MV-4-11 (cell line): ENCODE results near the gene NKAIN2.

ENCODE experiments used
- DNase-seq: peaks from one replicate; lab custom pipeline; 2025; lab: John Stamatoyannopoulos, UW

NKAIN2 gene

GRCh38 chr6:124029567-124029966 lies 225.9 kb downstream of the NKAIN2 start:
- DNase-seq, result no peak

DNA sequence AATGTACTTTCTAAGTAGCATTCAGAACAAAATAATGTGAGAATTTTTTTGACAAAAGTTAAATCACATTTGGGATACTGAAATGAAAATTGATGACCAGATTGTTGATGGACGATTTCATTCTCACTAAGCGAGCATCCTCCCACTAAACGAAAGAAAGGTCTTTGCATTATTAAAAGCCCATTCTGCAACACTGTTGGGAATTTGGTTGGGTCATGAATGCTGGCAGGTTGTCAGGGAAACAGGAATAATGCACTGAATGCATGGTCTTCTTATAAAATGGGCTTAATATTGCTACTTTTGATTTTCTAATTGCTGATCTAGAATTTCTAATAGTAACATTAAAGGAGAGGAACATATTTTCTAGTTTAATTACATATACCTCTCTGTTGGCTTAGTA lies 229.8 kb downstream of the NKAIN2 start:
- DNase-seq, result no peak

DNA sequence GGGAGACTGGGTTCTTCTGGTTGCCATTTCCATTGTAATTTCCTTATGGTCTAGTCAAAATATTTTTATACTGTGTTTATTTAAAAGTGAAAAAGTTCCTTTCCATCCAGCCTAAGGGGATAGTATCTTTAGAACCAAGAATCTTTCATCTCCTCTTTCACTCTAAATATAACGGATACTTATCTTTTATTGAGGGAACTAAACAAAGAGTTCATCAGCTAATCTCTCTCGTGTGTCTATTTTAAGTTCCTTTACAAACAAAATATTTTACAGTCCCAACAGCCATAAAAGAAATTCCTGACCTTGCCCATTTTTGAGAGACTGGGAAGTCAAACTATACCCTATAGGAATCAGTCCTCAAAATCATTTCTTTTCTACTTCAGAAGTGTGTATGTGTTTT lies 232.7 kb downstream of the NKAIN2 start:
- no peak for DNase-seq

GRCh38 chr6:124040655-124041054 lies 237.0 kb downstream of the NKAIN2 start:
- no peak for DNase-seq

GRCh38 chr6:124052120-124052519 lies 248.5 kb downstream of the NKAIN2 start:
- DNase-seq, result no peak

- no peak for DNase-seq
These were observed 249.7 kb downstream of the NKAIN2 start for GRCh38 chr6:124053315-124053714.

GRCh38 chr6:124054034-124054433 lies 250.4 kb downstream of the NKAIN2 start:
- no peak for DNase-seq

- DNase-seq, result no peak
These were observed 251.7 kb downstream of the NKAIN2 start for GRCh38 chr6:124055395-124055794.

- no peak for DNase-seq
These were observed 252.3 kb downstream of the NKAIN2 start for GRCh38 chr6:124055963-124056362.

DNA sequence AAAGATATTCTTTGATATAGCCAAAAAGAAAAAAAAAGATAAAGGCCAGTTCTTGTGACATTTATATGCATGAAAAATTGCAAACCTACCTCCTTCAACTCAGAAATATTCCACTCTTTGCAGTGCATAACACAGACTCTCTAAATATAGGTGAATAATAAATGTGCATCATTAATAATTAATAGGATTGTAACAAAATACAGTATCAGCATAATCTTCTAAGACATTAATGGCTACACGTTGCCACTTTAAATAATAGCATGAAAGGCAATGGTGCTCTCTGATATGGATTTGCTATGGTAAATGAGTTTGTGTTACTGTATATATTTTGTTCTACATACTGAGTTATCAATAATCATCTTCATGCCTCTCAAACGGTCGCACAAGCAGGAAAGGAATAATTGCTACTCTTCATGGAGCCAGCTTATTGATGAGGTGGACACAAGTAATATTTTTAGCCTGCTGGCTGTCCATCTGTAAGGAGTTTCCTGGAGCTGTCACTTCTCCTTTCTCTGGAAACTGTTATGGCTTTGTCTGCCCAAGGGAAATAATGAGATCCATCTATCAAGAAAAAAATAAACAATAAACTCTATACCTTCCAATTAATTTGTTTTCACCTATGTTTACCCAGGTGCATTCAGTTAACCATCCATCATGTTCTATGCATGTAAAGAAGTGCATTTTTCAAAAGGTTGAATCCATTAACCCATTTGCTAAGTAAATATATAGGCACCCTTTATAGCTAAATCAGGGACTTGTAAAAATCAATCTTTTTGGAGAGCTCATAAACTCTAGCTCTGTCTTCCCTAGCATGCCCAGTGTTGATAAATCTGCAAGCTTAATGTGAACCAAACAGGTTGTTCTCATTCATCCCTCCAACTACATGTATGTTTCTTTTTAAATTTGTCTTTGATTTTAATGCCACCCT lies 253.0 kb downstream of the NKAIN2 start:
- DNase-seq, result no peak

GRCh38 chr6:124057461-124057860 lies 253.8 kb downstream of the NKAIN2 start:
- DNase-seq, result no peak

GRCh38 chr6:124064317-124065113 lies 260.9 kb downstream of the NKAIN2 start:
- DNase-seq, result no peak

DNA sequence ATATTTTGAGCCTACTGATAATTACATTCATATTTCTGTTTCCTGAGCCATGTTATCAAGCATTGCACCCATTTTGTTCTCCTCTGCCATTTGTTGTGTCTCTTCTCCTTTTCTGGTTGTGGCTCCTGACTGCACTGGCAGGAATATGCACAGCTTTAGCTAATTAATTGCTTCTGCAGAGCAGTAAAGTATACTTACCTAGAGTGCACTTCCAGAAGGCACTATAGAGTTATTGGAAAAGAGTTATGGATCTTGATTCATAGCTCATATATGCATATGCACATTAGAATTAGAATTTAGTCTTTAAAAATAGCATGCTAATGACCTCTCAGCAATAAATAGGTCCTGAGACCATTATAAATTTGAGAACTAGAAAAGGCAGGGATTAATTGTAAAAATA lies 262.6 kb downstream of the NKAIN2 start:
- no peak for DNase-seq

DNA sequence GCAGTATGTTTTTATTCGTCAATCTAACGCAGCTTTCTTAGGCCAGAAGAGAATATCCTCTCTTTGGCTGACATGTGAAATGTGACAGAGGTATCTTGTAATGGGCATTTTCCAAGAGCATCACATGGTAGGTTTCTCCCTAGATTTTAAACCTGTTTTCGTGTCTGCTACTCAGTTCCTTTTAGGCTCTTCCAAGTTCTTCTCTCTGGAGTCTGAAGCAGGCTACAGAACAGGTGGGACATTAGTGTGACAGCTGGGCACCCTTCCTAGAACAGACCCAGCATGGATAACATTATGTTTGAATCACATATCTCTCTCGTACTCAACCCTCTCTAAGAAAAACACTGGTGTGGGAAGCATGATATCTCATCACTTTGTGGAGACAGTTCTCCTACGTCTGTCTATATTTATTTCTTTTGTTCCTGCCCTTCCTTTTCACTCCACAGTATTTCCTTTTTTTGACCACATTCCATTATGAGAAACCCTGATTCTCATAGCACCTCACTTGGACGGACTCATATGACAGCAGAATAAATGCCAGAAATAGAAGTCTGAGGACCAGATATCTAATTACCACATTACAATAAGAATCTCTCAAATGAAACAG lies 263.4 kb downstream of the NKAIN2 start:
- DNase-seq, result no peak

DNA sequence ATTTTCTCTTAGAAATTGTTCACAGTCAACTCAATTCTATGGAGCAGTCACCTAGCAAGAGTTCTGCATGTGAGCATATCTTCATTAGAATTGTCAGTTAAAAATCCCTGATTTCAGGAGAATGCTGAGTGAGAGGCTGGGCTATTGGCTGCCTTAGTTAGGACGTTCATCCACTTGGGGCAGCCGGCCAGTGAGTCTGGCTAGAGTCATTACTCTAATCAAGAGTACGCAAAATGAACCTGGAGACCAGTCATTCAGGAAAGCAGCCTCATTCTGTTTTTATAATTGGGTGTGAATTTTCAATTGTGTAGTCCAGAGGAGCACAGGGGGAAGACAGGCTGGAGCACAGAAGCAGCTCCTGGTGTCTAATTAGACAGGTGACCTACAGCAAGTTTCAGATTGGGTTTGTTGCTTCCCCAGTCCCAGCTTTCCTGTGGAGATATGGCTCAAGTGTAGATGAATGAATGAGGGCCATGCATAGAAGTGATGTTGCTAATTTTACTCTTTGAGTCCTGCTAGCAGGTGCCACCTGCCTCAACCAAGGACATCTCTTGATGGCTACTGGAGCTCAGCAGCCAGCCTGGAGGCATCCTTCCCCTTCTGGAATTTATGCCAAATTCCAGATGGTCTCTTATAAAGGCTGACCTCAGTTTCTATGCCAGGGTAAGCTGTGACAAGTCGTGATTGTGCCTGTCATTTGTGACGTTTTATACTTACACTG lies 265.7 kb downstream of the NKAIN2 start:
- DNase-seq, result no peak

DNA sequence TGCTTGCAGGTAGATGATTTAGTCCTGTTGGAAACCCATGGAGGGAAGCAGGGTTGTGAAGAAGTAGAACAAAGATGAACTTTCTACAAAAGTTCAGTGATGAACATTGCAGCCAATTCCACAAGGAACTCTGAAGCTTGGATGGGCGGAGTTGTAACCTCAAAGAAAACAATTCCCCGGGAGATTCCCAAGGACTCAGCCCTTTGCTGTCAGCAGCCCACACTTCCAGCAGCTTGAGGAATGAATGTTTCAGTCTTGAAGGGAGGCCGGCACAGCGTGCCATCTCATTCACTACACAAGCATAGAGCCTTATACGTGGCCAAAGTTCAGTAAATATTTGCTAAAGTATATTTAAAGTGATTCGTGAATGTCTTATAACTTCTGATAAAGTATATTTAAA lies 269.4 kb downstream of the NKAIN2 start:
- no peak for DNase-seq

DNA sequence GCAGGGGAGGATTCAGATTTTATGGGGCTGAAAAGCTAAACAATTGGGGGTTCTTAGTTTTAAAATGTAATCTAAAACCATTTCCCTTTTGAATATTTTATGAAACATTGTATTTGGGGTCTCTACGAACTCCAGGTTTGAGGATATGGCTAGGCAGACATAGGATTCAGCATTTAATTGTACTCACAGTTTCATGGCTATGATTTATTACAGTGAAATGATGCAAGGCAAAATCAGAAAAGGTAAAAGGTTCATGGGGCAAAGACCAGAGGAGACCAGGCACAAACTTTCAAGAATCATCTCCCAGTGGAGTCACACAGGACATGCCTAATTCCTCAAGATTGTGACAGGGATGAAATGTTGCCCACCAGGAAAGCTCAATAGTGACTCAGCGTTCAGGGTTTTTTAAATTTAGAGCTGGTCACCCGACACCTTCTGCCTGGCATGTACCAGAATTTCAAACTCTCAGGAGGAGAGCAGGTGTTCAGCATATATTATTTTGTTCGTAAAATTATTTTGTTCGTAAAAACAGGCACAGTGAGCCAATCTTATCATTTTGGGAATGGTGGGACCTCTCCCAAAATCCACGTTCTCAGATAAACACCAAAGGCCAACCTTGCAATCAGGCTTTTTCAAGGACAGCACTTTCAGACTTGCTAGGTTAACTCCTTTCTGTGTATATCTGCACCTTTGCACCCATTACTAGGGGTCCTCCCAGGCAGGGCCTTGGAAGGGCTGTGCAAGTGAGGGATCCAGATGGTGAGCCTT lies 270.3 kb downstream of the NKAIN2 start:
- DNase-seq, result no peak

DNA sequence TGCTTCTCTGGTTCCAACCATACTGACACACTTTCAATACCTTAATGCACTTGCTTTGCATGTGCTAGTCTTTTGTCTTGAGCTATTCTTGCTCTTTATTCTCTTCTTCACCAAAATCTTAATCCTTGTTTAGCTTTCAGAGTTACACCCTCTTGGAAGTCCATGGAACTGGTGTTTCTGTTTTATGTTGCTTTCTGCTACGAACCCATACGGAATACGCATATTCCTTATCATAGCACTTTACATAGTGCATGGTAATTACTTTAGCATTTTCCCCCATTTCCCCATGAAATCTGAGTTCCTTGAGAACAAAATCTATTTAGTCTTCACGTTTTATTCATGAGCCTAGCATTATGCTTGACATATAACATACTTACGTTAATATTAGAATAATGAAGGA lies 270.9 kb downstream of the NKAIN2 start:
- no peak for DNase-seq

DNA sequence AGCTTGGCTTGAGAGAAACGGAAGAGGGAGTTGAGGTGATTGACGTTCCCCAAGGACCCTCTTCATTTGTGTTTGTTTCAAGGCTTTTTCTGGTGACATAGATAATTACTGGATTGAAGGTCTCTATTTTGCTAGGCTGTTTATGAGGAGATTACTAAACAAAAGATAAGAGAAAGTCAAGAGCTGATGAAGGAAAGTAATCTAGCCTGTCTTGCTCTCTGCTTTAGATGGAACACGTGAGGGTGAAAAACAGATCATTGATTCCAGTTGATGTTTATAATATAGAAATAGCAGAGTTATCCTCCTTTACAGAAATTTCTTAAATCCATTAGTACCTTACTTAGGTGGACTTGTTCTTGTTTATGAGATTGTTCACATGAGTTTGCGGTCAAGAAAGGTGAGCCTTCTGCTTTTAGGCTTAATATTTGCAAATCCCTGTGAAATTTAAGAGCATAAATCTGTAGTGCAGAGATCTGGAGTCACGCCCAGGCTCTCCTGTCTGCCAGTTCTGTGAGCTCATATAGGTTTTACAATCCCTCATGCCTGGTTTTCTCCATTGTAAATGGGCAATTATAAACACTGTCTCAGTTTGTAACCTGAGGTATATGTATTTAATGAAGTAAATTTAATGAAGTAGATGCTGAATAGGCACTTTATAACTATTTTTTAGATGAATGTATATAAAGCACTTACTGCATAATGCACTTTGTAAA lies 272.8 kb downstream of the NKAIN2 start:
- DNase-seq, result no peak

GRCh38 chr6:124078169-124078568 lies 274.5 kb downstream of the NKAIN2 start:
- DNase-seq, result no peak

DNA sequence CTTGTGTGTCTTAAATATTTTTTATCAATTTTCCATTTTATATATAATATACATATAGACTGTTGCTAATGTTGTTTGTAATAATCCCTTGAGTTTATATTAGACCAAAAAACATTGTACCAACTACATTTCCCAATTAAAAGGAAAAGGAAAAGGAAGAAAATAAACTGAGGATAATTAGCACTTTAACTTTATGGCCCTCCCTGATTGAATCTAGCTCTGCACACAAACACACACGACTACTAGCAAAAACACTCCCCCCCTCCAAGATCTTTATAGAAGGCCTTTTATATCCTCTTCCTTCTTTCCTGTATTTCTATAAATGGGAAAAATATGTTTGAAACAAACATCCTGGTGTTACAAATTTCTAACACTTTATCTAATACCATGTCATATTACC lies 276.8 kb downstream of the NKAIN2 start:
- no peak for DNase-seq
